HCT116 (cell line): ENCODE measurements around the gene CLK3. TPM values are rescaled to one million over a fixed set of nuclear protein-coding genes. Genes with fewer than 3 reads are reported as not detected.

Experiments
- ATAC-seq: fragments of 200-7000 bp; cut with Tn5 transposase; 2 replicates; pipeline ENCODE4 v1.9.1; 2020; ENCODE audit warnings: mild to moderate bottlenecking, moderate library complexity
- BruUV-seq: library from RNA; stranded (reverse); fragments of 400-500 nt; replicated peaks from 2 replicates; lab custom pipeline; 2021; lab: Mats Ljungman, UMichigan
- CTCF ChIA-PET: fragments of 300-600 bp; sonication (Branson Sonifier 250); formaldehyde crosslinking; loops from one replicate; lab custom pipeline; 2021; ENCODE audit warnings: antibody characterized with exemption; lab: Charles Lee
- POLR2A ChIA-PET: fragments of 300-600, 350-600 bp; sonication (Branson Sonifier 250); formaldehyde crosslinking; loops from one replicate; lab custom pipeline; 2021; ENCODE audit warnings: antibody characterized with exemption; lab: Charles Lee
- RAD21 ChIA-PET, 2 experiments: fragments of 300-600 bp; sonication (Branson Sonifier 250); formaldehyde crosslinking; loops; one replicate each; lab custom pipeline; 2023; ENCODE audit warnings: low total read pairs in 2 of 2; ENCODE audit not compliant: uncharacterized antibody in 2 of 2, unreplicated experiment in 2 of 2, low non-redundant PET in 1 of 2; lab: Charles Lee
- DNase-seq: peaks from one replicate; pipeline ENCODE4 v3.0.0-alpha.2; 2010; ENCODE audit warnings: low read depth, low spot score
- H2AFZ ChIP-seq: fragments of 200-600 bp; shearing (Covaris generic), sonication (generic); 2 replicates; pipeline ENCODE4 v1.6.1; 2017; ENCODE audit warnings: low read depth, mixed run types, mixed read lengths, antibody characterized with exemption, low read length; ENCODE audit not compliant: poor library complexity, severe bottlenecking
- H3K27ac ChIP-seq: 2 replicates; pipeline ENCODE4 v1.5.1; 2012; ENCODE audit warnings: low read depth, low read length
- H3K27me3 ChIP-seq: fragments of 200-600 bp; sonication (generic); 2 replicates; pipeline ENCODE4 v1.6.1; 2016; ENCODE audit warnings: mixed run types, low read length, mixed read lengths; ENCODE audit not compliant: insufficient read depth
- H3K36me3 ChIP-seq, 2 experiments: fragments of 200-500 bp in 1 of 2; fragments of 200-600 bp in 1 of 2; sonication (Bioruptor generic) in 1 of 2; sonication (generic) in 1 of 2; 2 replicates each; pipeline versions ENCODE4 v1.5.1 to v1.6.1; 2014 to 2016; ENCODE audit warnings: low read length in 2 of 2, inconsistent platforms in 1 of 2, mixed read lengths in 1 of 2, mixed run types in 1 of 2; ENCODE audit not compliant: insufficient read depth in 2 of 2, control insufficient read depth in 1 of 2
- H3K4me1 ChIP-seq, 2 experiments: fragments of 200-600 bp in 1 of 2; sonication (generic) in 1 of 2; 2 replicates each; pipeline versions ENCODE4 v1.5.1 to v1.6.1; 2012 to 2017; ENCODE audit warnings: low read length in 2 of 2, inconsistent platforms in 1 of 2, mild to moderate bottlenecking in 1 of 2, mixed read lengths in 1 of 2, mixed run types in 1 of 2, moderate library complexity in 1 of 2; ENCODE audit not compliant: insufficient read depth in 2 of 2, control insufficient read depth in 1 of 2
- H3K4me2 ChIP-seq: fragments of 200-600 bp; sonication (generic); 2 replicates; pipeline ENCODE4 v1.6.1; 2017; ENCODE audit warnings: mixed run types, low read length, mixed read lengths
- H3K4me3 ChIP-seq, 2 experiments: fragments of 200-600 bp in 1 of 2; sonication (generic) in 1 of 2; replicated peaks in 1 of 2; 2 replicates each; pipeline ENCODE4 v1.5.1; 2011 to 2016; ENCODE audit warnings: low read length in 2 of 2, control low read depth in 1 of 2, low read depth in 1 of 2, mild to moderate bottlenecking in 1 of 2, mixed read lengths in 1 of 2, mixed run types in 1 of 2
- H3K79me2 ChIP-seq: fragments of 200-600 bp; sonication (generic); 2 replicates; pipeline ENCODE4 v1.6.1; 2017; ENCODE audit warnings: mild to moderate bottlenecking, mixed run types, low read length, moderate library complexity, mixed read lengths; ENCODE audit not compliant: insufficient read depth
- H3K9ac ChIP-seq: fragments of 200-600 bp; sonication (generic); 2 replicates; pipeline ENCODE4 v1.6.1; 2016; ENCODE audit warnings: low read length, mixed read lengths
- H3K9me2 ChIP-seq: fragments of 200-600 bp; sonication (generic), shearing (Covaris generic); 2 replicates; pipeline ENCODE4 v1.6.1; 2017; ENCODE audit warnings: mixed run types, mild to moderate bottlenecking, moderate library complexity; ENCODE audit not compliant: insufficient read depth
- H3K9me3 ChIP-seq, 2 experiments: fragments of 200-500 bp in 1 of 2; fragments of 200-600 bp in 1 of 2; sonication (Bioruptor generic) in 1 of 2; sonication (generic) in 1 of 2; 2 replicates each; pipeline ENCODE4 v1.6.1; 2014 to 2017; ENCODE audit warnings: low read length in 2 of 2, mixed read lengths in 2 of 2, inconsistent platforms in 1 of 2, low read depth in 1 of 2, mild to moderate bottlenecking in 1 of 2, mixed run types in 1 of 2, moderate library complexity in 1 of 2; ENCODE audit not compliant: control insufficient read depth in 1 of 2, insufficient read depth in 1 of 2
- H4K20me1 ChIP-seq: fragments of 200-600 bp; sonication (generic), shearing (Covaris generic); 2 replicates; pipeline ENCODE4 v1.6.1; 2017; ENCODE audit warnings: mixed run types, mild to moderate bottlenecking, moderate library complexity; ENCODE audit not compliant: insufficient read depth
- CBX3 ChIP-seq: IDR thresholded peaks from 2 replicates; pipeline ENCODE4 v1.6.1; 2012; ENCODE audit warnings: low read depth
- ELF1 ChIP-seq: IDR thresholded peaks from 2 replicates; pipeline ENCODE4 v1.6.1; 2012; ENCODE audit warnings: low read depth, borderline replicate concordance
- EZH2 ChIP-seq: fragments of 200-600 bp; sonication (generic); IDR thresholded peaks from 2 replicates; pipeline ENCODE4 v1.6.1; 2017; ENCODE audit warnings: antibody characterized with exemption, mixed run types
- EZH2phosphoT487 ChIP-seq: fragments of 200-600 bp; IDR thresholded peaks from 2 replicates; pipeline ENCODE4 v1.6.1; 2018; ENCODE audit warnings: antibody characterized with exemption, borderline replicate concordance
- JUND ChIP-seq: IDR thresholded peaks from 2 replicates; pipeline ENCODE4 v1.6.1; 2012
- POLR2A ChIP-seq: IDR thresholded peaks from 2 replicates; pipeline ENCODE4 v1.7.0; 2011; ENCODE audit warnings: borderline replicate concordance; ENCODE audit not compliant: insufficient read depth, insufficient read length; ENCODE audit errors: extremely low read depth
- SIN3A ChIP-seq: IDR thresholded peaks from 2 replicates; pipeline ENCODE4 v1.6.1; 2012; ENCODE audit warnings: low read depth
- SP1 ChIP-seq: IDR thresholded peaks from 2 replicates; pipeline ENCODE4 v1.6.1; 2012; ENCODE audit warnings: low read depth
- SRF ChIP-seq: IDR thresholded peaks from 2 replicates; pipeline ENCODE4 v1.6.1; 2012; ENCODE audit warnings: low read depth
- TCF7L2 ChIP-seq: IDR thresholded peaks from 2 replicates; pipeline ENCODE4 v1.7.0; 2011; ENCODE audit warnings: borderline replicate concordance, inconsistent platforms; ENCODE audit not compliant: insufficient read depth, insufficient read length; ENCODE audit errors: extremely low read depth
- YY1 ChIP-seq: IDR thresholded peaks from 2 replicates; pipeline ENCODE4 v1.6.1; 2011; ENCODE audit warnings: low read length, low read depth, moderate library complexity, mild to moderate bottlenecking; ENCODE audit not compliant: insufficient replicate concordance; ENCODE audit errors: extremely low read depth
- ZNF274 ChIP-seq: fragments of 200-500 bp; sonication (Bioruptor generic); IDR thresholded peaks from 2 replicates; pipeline ENCODE4 v1.6.1; 2014; ENCODE audit warnings: mild to moderate bottlenecking, low read depth, low read length, inconsistent platforms
- intact Hi-C: fragments of 100-400 bp; cut with micrococcal nuclease; formaldehyde crosslinking; loops from 2 replicates; pipeline ENCODE4 v1.10.0; 2022
- total RNA-seq: library from RNA; stranded (reverse); gene quantifications from one replicate; pipeline ENCODE4 v1.2.1, GENCODE V29; 2021; ENCODE audit not compliant: unreplicated experiment
- TF ChIP-seq, protein P1 (sequence below): IDR thresholded peaks from 2 replicates; pipeline ENCODE4 v1.6.1; 2012; ENCODE audit warnings: low read depth
- TF ChIP-seq, protein P2 (sequence below): IDR thresholded peaks from 2 replicates; pipeline ENCODE4 v1.6.1; 2012
- TF ChIP-seq, protein P3 (sequence below): IDR thresholded peaks from 2 replicates; pipeline ENCODE4 v1.6.1; 2011; ENCODE audit warnings: mild to moderate bottlenecking, low read length, moderate library complexity; ENCODE audit not compliant: insufficient replicate concordance; ENCODE audit errors: extremely low read depth
- TF ChIP-seq, protein P4 (sequence below), 3 experiments: fragments of 200-600 bp in 1 of 3; sonication (generic) in 1 of 3; IDR thresholded peaks in 2 of 3; conservative IDR thresholded peaks in 1 of 3; 2 replicates each; pipeline ENCODE4 v1.5.1; 2012 to 2017; ENCODE audit warnings: low read depth in 2 of 3, low read length in 2 of 3, antibody characterized with exemption in 1 of 3, borderline replicate concordance in 1 of 3, control low read depth in 1 of 3, mild to moderate bottlenecking in 1 of 3, mixed read lengths in 1 of 3, mixed run types in 1 of 3, moderate library complexity in 1 of 3; ENCODE audit not compliant: insufficient read depth in 1 of 3

Gene CLK3
- total RNA-seq, 1 experiment from 2014 or later, result 79.3 TPM

DNA sequence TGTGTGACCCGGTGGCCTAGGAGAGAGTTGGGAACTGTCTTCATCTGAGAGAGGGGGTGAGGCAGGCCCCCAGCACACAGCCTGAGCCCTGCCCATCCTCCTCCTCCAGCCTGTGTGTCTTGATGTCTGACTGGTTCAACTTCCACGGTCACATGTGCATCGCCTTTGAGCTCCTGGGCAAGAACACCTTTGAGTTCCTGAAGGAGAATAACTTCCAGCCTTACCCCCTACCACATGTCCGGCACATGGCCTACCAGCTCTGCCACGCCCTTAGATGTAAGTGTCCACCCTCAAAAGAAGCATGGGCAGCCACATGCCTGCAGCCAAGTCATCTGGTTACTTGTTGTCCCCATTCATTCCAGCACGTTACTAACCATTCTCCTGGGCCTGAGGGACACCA is 10.1 kb downstream of the CLK3 start:
- H4K20me1 ChIP-seq, result peaks cover 6% of the 10 kb centered on the region; the same call in 1 of the 2 replicates
- CTCF ChIA-PET, result no interaction called here

More for the DNA sequence above, 10.1 kb downstream of the CLK3 start:
- ATAC-seq, result no peak
- Histone ChIP-seq H3K27me3 (no peaks in the 10 kb centered on the region), H3K4me1 (peaks cover 0 to 8% of the 10 kb centered on the region in 2 experiments; a peak in 1 of 4 replicates), H2AFZ (no peak overlapping the region), H3K4me2 (no peak overlapping the region), H3K4me3 (no peak overlapping the region), H3K79me2 (peaks cover 32% of the 10 kb centered on the region)
- RAD21 ChIA-PET, result no interaction called here
- no peak for DNase-seq
- POLR2A ChIA-PET, result no interaction called here
- intact Hi-C loops, result no loop called here
- no peak for TF ChIP-seq SP1
- TF ChIP-seq, protein P1, sequence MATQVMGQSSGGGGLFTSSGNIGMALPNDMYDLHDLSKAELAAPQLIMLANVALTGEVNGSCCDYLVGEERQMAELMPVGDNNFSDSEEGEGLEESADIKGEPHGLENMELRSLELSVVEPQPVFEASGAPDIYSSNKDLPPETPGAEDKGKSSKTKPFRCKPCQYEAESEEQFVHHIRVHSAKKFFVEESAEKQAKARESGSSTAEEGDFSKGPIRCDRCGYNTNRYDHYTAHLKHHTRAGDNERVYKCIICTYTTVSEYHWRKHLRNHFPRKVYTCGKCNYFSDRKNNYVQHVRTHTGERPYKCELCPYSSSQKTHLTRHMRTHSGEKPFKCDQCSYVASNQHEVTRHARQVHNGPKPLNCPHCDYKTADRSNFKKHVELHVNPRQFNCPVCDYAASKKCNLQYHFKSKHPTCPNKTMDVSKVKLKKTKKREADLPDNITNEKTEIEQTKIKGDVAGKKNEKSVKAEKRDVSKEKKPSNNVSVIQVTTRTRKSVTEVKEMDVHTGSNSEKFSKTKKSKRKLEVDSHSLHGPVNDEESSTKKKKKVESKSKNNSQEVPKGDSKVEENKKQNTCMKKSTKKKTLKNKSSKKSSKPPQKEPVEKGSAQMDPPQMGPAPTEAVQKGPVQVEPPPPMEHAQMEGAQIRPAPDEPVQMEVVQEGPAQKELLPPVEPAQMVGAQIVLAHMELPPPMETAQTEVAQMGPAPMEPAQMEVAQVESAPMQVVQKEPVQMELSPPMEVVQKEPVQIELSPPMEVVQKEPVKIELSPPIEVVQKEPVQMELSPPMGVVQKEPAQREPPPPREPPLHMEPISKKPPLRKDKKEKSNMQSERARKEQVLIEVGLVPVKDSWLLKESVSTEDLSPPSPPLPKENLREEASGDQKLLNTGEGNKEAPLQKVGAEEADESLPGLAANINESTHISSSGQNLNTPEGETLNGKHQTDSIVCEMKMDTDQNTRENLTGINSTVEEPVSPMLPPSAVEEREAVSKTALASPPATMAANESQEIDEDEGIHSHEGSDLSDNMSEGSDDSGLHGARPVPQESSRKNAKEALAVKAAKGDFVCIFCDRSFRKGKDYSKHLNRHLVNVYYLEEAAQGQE, result no peak
- TF ChIP-seq YY1, result no peak
- TF ChIP-seq EZH2phosphoT487, result no peak
- TF ChIP-seq SRF, result no peak
- no peak for TF ChIP-seq ELF1
- TF ChIP-seq EZH2, result no peak
- TF ChIP-seq TCF7L2, result no peak
- no peak for TF ChIP-seq POLR2A
- TF ChIP-seq ZNF274, result no peak
- TF ChIP-seq JUND, result no peak
- TF ChIP-seq, protein P2, sequence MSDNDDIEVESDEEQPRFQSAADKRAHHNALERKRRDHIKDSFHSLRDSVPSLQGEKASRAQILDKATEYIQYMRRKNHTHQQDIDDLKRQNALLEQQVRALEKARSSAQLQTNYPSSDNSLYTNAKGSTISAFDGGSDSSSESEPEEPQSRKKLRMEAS, result no peak
- TF ChIP-seq, protein P3, sequence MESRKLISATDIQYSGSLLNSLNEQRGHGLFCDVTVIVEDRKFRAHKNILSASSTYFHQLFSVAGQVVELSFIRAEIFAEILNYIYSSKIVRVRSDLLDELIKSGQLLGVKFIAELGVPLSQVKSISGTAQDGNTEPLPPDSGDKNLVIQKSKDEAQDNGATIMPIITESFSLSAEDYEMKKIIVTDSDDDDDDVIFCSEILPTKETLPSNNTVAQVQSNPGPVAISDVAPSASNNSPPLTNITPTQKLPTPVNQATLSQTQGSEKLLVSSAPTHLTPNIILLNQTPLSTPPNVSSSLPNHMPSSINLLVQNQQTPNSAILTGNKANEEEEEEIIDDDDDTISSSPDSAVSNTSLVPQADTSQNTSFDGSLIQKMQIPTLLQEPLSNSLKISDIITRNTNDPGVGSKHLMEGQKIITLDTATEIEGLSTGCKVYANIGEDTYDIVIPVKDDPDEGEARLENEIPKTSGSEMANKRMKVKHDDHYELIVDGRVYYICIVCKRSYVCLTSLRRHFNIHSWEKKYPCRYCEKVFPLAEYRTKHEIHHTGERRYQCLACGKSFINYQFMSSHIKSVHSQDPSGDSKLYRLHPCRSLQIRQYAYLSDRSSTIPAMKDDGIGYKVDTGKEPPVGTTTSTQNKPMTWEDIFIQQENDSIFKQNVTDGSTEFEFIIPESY, result no peak
- TF ChIP-seq, protein P4, sequence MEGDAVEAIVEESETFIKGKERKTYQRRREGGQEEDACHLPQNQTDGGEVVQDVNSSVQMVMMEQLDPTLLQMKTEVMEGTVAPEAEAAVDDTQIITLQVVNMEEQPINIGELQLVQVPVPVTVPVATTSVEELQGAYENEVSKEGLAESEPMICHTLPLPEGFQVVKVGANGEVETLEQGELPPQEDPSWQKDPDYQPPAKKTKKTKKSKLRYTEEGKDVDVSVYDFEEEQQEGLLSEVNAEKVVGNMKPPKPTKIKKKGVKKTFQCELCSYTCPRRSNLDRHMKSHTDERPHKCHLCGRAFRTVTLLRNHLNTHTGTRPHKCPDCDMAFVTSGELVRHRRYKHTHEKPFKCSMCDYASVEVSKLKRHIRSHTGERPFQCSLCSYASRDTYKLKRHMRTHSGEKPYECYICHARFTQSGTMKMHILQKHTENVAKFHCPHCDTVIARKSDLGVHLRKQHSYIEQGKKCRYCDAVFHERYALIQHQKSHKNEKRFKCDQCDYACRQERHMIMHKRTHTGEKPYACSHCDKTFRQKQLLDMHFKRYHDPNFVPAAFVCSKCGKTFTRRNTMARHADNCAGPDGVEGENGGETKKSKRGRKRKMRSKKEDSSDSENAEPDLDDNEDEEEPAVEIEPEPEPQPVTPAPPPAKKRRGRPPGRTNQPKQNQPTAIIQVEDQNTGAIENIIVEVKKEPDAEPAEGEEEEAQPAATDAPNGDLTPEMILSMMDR (IDR thresholded peaks at IDR 0.05 in 2 of 3, conservative IDR thresholded peaks at IDR 0.05 in 1 of 3; ENCODE audit: borderline replicate concordance in 1 of 3, insufficient read depth in 1 of 3, low read depth in 2 of 3, low read length in 2 of 3), result no peak
- TF ChIP-seq SIN3A, result no peak
- no peak for TF ChIP-seq CBX3
- TF ChIP-seq, all 23 proteins: peak for 0
- no peaks in the 10 kb centered on the region for H3K9me2 ChIP-seq
- H3K27ac ChIP-seq, result no peak overlapping the region
- H3K9me3 ChIP-seq, result no peaks in the 10 kb centered on the region
- H3K36me3 ChIP-seq, result peaks cover 59 to 84% of the 10 kb centered on the region in 2 experiments
- H3K9ac ChIP-seq, result no peak overlapping the region
- no TSS peak for BruUV-seq
